Nephron (organoid): ENCODE measurements around the gene IGLON5.

Experiments used
- H3K27ac Mint-ChIP-seq, 3 experiments: 2 replicates each; pipeline ENCODE4 v1.8.0; 2020; ENCODE audit warnings: mixed read lengths in 3 of 3, mild to moderate bottlenecking in 2 of 3, moderate library complexity in 1 of 3
- H3K27me3 Mint-ChIP-seq: 2 replicates; pipeline ENCODE4 v1.8.0; 2021; ENCODE audit warnings: low read depth, mild to moderate bottlenecking, moderate library complexity, mixed read lengths
- H3K36me3 Mint-ChIP-seq: 2 replicates; pipeline ENCODE4 v1.8.0; 2020; ENCODE audit warnings: low read depth, mixed read lengths
- H3K4me1 Mint-ChIP-seq: 2 replicates; pipeline ENCODE4 v1.8.0; 2020; ENCODE audit warnings: mixed read lengths
- H3K4me3 Mint-ChIP-seq, 3 experiments: 2 replicates each; pipeline ENCODE4 v1.8.0; 2020; ENCODE audit warnings: mild to moderate bottlenecking in 3 of 3, mixed read lengths in 3 of 3, moderate library complexity in 2 of 3
- H3K9me3 Mint-ChIP-seq: 2 replicates; pipeline ENCODE4 v1.8.0; 2020; ENCODE audit warnings: mixed read lengths
- TF ChIP-seq, protein P1 (sequence below), 3 experiments: fragments of 200-600 bp; sonication (generic); IDR thresholded peaks; one replicate each; pipeline ENCODE4 v1.5.0; 2021; ENCODE audit warnings: antibody characterized with exemption in 3 of 3; ENCODE audit not compliant: unreplicated experiment in 3 of 3

The IGLON5 gene

GRCh38 chr19:51277112-51277511 is 34.3 kb upstream of the IGLON5 start:
- TF ChIP-seq, protein P1, sequence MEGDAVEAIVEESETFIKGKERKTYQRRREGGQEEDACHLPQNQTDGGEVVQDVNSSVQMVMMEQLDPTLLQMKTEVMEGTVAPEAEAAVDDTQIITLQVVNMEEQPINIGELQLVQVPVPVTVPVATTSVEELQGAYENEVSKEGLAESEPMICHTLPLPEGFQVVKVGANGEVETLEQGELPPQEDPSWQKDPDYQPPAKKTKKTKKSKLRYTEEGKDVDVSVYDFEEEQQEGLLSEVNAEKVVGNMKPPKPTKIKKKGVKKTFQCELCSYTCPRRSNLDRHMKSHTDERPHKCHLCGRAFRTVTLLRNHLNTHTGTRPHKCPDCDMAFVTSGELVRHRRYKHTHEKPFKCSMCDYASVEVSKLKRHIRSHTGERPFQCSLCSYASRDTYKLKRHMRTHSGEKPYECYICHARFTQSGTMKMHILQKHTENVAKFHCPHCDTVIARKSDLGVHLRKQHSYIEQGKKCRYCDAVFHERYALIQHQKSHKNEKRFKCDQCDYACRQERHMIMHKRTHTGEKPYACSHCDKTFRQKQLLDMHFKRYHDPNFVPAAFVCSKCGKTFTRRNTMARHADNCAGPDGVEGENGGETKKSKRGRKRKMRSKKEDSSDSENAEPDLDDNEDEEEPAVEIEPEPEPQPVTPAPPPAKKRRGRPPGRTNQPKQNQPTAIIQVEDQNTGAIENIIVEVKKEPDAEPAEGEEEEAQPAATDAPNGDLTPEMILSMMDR (IDR thresholded peaks at IDR 0.05; ENCODE audit: unreplicated experiment in 3 of 3) = no peak
- H3K36me3 Mint-ChIP-seq = no peaks in the 10 kb centered on the region
- peaks cover 31% of the 10 kb centered on the region for H3K27me3 Mint-ChIP-seq
- peaks cover 8% of the 10 kb centered on the region for H3K9me3 Mint-ChIP-seq
- no peak overlapping the region for H3K27ac Mint-ChIP-seq
- no peak overlapping the region for H3K4me3 Mint-ChIP-seq
- no peaks in the 10 kb centered on the region for H3K4me1 Mint-ChIP-seq

DNA sequence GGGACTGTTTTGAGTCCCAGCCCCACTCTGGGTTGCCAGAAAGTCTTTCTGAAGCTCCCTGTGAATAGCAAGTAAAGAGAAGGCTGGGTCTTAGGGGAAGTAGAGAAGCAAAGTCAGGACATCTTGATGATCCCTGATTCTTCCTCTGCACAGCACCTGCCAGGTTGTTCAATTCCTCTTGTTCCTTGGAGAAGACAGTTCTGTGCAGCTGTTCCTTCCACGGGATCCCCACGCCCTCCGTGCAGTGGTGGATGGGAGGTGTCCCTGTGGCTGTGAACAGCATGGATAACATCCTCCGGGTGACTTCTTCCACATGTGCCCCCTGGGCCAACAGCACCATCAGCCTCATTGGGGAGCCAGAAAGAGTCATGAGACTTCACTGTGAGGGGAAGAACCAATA is 29.1 kb upstream of the IGLON5 start:
- Mint-ChIP-seq H3K4me3 (no peak overlapping the region), H3K36me3 (no peaks in the 10 kb centered on the region), H3K27ac (no peak overlapping the region), H3K9me3 (peaks cover 11% of the 10 kb centered on the region), H3K27me3 (peaks cover 27% of the 10 kb centered on the region), H3K4me1 (no peaks in the 10 kb centered on the region)
- TF ChIP-seq, protein P1 (IDR thresholded peaks at IDR 0.05; ENCODE audit: unreplicated experiment in 3 of 3) = no peak

- Mint-ChIP-seq H3K9me3 (peaks cover 7% of the 10 kb centered on the region), H3K36me3 (no peaks in the 10 kb centered on the region), H3K27me3 (peaks cover 15% of the 10 kb centered on the region), H3K4me1 (no peaks in the 10 kb centered on the region), H3K4me3 (no peak overlapping the region), H3K27ac (no peak overlapping the region)
- TF ChIP-seq, protein P1 (IDR thresholded peaks at IDR 0.05; ENCODE audit: unreplicated experiment in 3 of 3) = no peak
Observed at GRCh38 chr19:51285682-51286081, 25.8 kb upstream of the IGLON5 start.

DNA sequence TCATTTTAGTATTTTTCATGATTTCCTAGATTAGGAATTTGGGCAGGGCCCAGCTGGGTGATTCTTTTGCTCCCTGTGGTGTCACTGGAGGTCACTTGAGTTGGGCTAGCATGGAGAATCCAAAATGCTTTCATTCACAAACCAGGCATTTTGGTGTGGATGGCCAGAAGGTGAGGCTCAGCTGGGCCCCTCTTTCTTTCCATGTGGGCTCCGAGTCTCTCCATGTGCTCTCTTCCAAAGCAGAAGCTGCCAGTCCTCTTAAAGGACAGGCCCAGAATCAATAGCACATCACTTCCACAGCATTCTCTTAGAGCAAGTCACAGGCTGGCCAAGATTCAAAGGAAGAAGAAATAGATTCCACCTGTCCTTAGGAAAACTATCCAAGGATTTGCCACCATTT is 21.8 kb upstream of the IGLON5 start:
- TF ChIP-seq, protein P1 (IDR thresholded peaks at IDR 0.05; ENCODE audit: unreplicated experiment in 3 of 3) = no peak
- Mint-ChIP-seq H3K27me3 (peaks cover 12% of the 10 kb centered on the region), H3K4me1 (peaks cover 9% of the 10 kb centered on the region), H3K36me3 (no peaks in the 10 kb centered on the region), H3K9me3 (no peaks in the 10 kb centered on the region), H3K4me3 (no peak overlapping the region), H3K27ac (no peak overlapping the region)

GRCh38 chr19:51292971-51293370 is 18.5 kb upstream of the IGLON5 start:
- Mint-ChIP-seq H3K27me3 (peaks cover 22% of the 10 kb centered on the region), H3K36me3 (no peaks in the 10 kb centered on the region), H3K4me3 (peak overlapping the region in 1 of 3 experiments; percentile 40), H3K27ac (peak overlapping the region in 2 of 3 experiments; percentile 21 to 25), H3K4me1 (peaks cover 15% of the 10 kb centered on the region), H3K9me3 (no peaks in the 10 kb centered on the region)
- TF ChIP-seq, protein P1 (IDR thresholded peaks at IDR 0.05; ENCODE audit: unreplicated experiment in 3 of 3) = no peak

- TF ChIP-seq, protein P1 (IDR thresholded peaks at IDR 0.05; ENCODE audit: unreplicated experiment in 3 of 3) = no peak
- H3K36me3 Mint-ChIP-seq = no peaks in the 10 kb centered on the region
- no peaks in the 10 kb centered on the region for H3K9me3 Mint-ChIP-seq
- peaks cover 22% of the 10 kb centered on the region for H3K27me3 Mint-ChIP-seq
- peaks cover 15% of the 10 kb centered on the region for H3K4me1 Mint-ChIP-seq
- no peak overlapping the region for H3K27ac Mint-ChIP-seq
- no peak overlapping the region for H3K4me3 Mint-ChIP-seq
Observed at GRCh38 chr19:51293571-51294210, 17.8 kb upstream of the IGLON5 start.
